ENCODE measurements around the gene EIPR1. TPM values are rescaled to one million over a fixed set of nuclear protein-coding genes. Genes with fewer than 3 reads are reported as not detected.

The EIPR1 gene
- total and polyA plus RNA-seq, 2 experiments from 2014 or later = 17.4 to 46.3 TPM

DNA sequence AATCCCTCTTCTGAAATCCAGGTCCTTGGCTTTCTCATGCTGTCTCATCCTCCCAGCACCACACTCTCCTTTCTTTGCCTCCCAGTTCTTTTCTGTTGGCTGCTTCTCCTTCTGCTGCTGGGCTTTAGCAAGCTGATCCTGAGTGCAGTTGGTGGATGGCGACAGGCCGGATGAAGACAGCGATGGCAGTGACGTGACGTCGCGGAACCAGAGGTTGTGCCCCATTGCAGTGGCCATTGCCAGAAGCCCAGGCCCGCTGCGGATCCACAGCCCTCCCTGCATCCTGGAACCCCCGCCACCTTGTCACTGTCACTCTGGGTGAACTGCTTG is 75.2 kb downstream of the EIPR1 start (continued):
- TF ChIP-seq, protein P1, sequence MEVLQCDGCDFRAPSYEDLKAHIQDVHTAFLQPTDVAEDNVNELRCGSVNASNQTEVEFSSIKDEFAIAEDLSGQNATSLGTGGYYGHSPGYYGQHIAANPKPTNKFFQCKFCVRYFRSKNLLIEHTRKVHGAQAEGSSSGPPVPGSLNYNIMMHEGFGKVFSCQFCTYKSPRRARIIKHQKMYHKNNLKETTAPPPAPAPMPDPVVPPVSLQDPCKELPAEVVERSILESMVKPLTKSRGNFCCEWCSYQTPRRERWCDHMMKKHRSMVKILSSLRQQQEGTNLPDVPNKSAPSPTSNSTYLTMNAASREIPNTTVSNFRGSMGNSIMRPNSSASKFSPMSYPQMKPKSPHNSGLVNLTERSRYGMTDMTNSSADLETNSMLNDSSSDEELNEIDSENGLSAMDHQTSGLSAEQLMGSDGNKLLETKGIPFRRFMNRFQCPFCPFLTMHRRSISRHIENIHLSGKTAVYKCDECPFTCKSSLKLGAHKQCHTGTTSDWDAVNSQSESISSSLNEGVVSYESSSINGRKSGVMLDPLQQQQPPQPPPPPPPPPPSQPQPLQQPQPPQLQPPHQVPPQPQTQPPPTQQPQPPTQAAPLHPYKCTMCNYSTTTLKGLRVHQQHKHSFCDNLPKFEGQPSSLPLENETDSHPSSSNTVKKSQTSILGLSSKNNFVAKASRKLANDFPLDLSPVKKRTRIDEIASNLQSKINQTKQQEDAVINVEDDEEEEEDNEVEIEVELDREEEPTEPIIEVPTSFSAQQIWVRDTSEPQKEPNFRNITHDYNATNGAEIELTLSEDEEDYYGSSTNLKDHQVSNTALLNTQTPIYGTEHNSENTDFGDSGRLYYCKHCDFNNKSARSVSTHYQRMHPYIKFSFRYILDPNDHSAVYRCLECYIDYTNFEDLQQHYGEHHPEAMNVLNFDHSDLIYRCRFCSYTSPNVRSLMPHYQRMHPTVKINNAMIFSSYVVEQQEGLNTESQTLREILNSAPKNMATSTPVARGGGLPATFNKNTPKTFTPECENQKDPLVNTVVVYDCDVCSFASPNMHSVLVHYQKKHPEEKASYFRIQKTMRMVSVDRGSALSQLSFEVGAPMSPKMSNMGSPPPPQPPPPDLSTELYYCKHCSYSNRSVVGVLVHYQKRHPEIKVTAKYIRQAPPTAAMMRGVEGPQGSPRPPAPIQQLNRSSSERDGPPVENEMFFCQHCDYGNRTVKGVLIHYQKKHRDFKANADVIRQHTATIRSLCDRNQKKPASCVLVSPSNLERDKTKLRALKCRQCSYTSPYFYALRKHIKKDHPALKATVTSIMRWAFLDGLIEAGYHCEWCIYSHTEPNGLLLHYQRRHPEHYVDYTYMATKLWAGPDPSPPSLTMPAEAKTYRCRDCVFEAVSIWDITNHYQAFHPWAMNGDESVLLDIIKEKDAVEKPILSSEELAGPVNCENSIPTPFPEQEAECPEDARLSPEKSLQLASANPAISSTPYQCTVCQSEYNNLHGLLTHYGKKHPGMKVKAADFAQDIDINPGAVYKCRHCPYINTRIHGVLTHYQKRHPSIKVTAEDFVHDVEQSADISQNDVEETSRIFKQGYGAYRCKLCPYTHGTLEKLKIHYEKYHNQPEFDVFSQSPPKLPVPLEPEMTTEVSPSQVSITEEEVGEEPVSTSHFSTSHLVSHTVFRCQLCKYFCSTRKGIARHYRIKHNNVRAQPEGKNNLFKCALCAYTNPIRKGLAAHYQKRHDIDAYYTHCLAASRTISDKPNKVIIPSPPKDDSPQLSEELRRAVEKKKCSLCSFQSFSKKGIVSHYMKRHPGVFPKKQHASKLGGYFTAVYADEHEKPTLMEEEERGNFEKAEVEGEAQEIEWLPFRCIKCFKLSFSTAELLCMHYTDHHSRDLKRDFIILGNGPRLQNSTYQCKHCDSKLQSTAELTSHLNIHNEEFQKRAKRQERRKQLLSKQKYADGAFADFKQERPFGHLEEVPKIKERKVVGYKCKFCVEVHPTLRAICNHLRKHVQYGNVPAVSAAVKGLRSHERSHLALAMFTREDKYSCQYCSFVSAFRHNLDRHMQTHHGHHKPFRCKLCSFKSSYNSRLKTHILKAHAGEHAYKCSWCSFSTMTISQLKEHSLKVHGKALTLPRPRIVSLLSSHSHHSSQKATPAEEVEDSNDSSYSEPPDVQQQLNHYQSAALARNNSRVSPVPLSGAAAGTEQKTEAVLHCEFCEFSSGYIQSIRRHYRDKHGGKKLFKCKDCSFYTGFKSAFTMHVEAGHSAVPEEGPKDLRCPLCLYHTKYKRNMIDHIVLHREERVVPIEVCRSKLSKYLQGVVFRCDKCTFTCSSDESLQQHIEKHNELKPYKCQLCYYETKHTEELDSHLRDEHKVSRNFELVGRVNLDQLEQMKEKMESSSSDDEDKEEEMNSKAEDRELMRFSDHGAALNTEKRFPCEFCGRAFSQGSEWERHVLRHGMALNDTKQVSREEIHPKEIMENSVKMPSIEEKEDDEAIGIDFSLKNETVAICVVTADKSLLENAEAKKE (CRISPR knock-in tag; IDR thresholded peaks at IDR 0.05) = no peak
- TF ChIP-seq, protein P2, sequence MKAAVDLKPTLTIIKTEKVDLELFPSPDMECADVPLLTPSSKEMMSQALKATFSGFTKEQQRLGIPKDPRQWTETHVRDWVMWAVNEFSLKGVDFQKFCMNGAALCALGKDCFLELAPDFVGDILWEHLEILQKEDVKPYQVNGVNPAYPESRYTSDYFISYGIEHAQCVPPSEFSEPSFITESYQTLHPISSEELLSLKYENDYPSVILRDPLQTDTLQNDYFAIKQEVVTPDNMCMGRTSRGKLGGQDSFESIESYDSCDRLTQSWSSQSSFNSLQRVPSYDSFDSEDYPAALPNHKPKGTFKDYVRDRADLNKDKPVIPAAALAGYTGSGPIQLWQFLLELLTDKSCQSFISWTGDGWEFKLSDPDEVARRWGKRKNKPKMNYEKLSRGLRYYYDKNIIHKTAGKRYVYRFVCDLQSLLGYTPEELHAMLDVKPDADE (IDR thresholded peaks at IDR 0.05) = no peak
- TF ChIP-seq POLR2AphosphoS5 (IDR thresholded peaks at IDR 0.05; ENCODE audit: low read depth) = no peak
- no peak for TF ChIP-seq JUNB (IDR thresholded peaks at IDR 0.05; ENCODE audit: unreplicated experiment)
- TF ChIP-seq, protein P3, sequence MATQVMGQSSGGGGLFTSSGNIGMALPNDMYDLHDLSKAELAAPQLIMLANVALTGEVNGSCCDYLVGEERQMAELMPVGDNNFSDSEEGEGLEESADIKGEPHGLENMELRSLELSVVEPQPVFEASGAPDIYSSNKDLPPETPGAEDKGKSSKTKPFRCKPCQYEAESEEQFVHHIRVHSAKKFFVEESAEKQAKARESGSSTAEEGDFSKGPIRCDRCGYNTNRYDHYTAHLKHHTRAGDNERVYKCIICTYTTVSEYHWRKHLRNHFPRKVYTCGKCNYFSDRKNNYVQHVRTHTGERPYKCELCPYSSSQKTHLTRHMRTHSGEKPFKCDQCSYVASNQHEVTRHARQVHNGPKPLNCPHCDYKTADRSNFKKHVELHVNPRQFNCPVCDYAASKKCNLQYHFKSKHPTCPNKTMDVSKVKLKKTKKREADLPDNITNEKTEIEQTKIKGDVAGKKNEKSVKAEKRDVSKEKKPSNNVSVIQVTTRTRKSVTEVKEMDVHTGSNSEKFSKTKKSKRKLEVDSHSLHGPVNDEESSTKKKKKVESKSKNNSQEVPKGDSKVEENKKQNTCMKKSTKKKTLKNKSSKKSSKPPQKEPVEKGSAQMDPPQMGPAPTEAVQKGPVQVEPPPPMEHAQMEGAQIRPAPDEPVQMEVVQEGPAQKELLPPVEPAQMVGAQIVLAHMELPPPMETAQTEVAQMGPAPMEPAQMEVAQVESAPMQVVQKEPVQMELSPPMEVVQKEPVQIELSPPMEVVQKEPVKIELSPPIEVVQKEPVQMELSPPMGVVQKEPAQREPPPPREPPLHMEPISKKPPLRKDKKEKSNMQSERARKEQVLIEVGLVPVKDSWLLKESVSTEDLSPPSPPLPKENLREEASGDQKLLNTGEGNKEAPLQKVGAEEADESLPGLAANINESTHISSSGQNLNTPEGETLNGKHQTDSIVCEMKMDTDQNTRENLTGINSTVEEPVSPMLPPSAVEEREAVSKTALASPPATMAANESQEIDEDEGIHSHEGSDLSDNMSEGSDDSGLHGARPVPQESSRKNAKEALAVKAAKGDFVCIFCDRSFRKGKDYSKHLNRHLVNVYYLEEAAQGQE (IDR thresholded peaks at IDR 0.05; ENCODE audit: unreplicated experiment) = no peak
- no peak for TF ChIP-seq STAT1 (IDR thresholded peaks at IDR 0.05; ENCODE audit: unreplicated experiment)
- no peak for TF ChIP-seq ZNF114 (CRISPR knock-in tag; IDR thresholded peaks at IDR 0.05)
